ENCODE data around the gene CDON. TPM values are rescaled to one million over a fixed set of nuclear protein-coding genes. Genes with fewer than 3 reads are reported as not detected.

The CDON gene
- total and polyA plus RNA-seq, 9 of the 15 experiments (the other 6 are each of a cell fraction or from before 2014, with no cell fraction given) = 0.08 to 0.64 (median 0.40) TPM

DNA sequence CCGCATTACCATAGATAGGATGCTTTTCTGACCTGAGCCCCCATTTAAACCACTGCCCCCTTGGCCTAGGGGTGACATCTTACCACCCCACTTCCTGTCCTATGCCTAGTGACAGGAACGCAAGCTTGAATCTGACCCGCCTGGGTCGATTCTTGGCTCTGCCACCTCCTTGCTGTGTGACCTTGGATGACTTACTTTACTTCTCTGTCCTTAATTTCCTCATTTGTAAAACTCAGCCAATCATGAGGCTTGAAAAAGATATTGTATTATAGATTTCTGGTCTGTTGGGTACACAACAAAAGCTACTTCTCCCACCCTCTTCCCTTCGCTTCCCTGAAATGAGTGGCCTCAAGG lies 39.2 kb upstream of the CDON start:
- Histone ChIP-seq H3K9me1 (ENCODE audit: control insufficient read depth, insufficient read depth, low read length) (no peaks in the 10 kb centered on the region), H3K27ac (ENCODE audit: extremely low read depth, low read depth, low read length) (no peak overlapping the region), H4K20me1 (replicated peaks; ENCODE audit: control insufficient read depth, insufficient read depth, low read length) (peaks cover 6% of the 10 kb centered on the region), H3K9ac (ENCODE audit: insufficient read depth in 1 of 2, low read depth in 2 of 2, low read length in 2 of 2) (no peak overlapping the region), H3K4me1 (replicated peaks in 1 of 2; ENCODE audit: control insufficient read depth in 2 of 2, insufficient read depth in 2 of 2, low read length in 2 of 2) (peaks cover 6 to 8% of the 10 kb centered on the region in 2 experiments; a peak in 4 of 5 replicates), H2AFZ (ENCODE audit: low read depth, low read length) (no peak overlapping the region), H3K4me2 (ENCODE audit: insufficient read depth, low read length) (no peak overlapping the region), H3K79me2 (ENCODE audit: control insufficient read depth, insufficient read depth, low read length) (no peaks in the 10 kb centered on the region), H3K27me3 (ENCODE audit: control insufficient read depth in 2 of 2, insufficient read depth in 2 of 2, low read length in 2 of 2) (peaks cover 45 to 80% of the 10 kb centered on the region in 2 experiments), H3K36me3 (ENCODE audit: control insufficient read depth, insufficient read depth, low read length) (no peaks in the 10 kb centered on the region), H3K9me3 (replicated peaks; ENCODE audit: control insufficient read depth, insufficient read depth, low read depth, low read length) (no peaks in the 10 kb centered on the region), H3K4me3 (no peak overlapping the region)
- FAIRE-seq = no peak
- no TSS peak for BruUV-seq (replicated peaks)
- ATAC-seq = no peak
- DNase-seq (ENCODE audit: extremely low read depth in 1 of 4, low spot score in 3 of 4) = no peak
- 11% methylated on average over 5 of the region's 5 CpGs for WGBS (ENCODE audit: insufficient coverage, low coverage, missing lambda C conversion rate)
- TF ChIP-seq SMC3 (conservative IDR thresholded peaks at IDR 0.05; ENCODE audit: insufficient read depth, low read depth, low read length) = no peak
- TF ChIP-seq, protein P1, sequence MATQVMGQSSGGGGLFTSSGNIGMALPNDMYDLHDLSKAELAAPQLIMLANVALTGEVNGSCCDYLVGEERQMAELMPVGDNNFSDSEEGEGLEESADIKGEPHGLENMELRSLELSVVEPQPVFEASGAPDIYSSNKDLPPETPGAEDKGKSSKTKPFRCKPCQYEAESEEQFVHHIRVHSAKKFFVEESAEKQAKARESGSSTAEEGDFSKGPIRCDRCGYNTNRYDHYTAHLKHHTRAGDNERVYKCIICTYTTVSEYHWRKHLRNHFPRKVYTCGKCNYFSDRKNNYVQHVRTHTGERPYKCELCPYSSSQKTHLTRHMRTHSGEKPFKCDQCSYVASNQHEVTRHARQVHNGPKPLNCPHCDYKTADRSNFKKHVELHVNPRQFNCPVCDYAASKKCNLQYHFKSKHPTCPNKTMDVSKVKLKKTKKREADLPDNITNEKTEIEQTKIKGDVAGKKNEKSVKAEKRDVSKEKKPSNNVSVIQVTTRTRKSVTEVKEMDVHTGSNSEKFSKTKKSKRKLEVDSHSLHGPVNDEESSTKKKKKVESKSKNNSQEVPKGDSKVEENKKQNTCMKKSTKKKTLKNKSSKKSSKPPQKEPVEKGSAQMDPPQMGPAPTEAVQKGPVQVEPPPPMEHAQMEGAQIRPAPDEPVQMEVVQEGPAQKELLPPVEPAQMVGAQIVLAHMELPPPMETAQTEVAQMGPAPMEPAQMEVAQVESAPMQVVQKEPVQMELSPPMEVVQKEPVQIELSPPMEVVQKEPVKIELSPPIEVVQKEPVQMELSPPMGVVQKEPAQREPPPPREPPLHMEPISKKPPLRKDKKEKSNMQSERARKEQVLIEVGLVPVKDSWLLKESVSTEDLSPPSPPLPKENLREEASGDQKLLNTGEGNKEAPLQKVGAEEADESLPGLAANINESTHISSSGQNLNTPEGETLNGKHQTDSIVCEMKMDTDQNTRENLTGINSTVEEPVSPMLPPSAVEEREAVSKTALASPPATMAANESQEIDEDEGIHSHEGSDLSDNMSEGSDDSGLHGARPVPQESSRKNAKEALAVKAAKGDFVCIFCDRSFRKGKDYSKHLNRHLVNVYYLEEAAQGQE (IDR thresholded peaks at IDR 0.05; ENCODE audit: borderline replicate concordance) = no peak
- TF ChIP-seq, protein P1 (CRISPR knock-in tag; IDR thresholded peaks at IDR 0.05; ENCODE audit: low read depth) = no peak
- no peak for TF ChIP-seq SMARCB1 (IDR thresholded peaks at IDR 0.05; ENCODE audit: insufficient read length, low read depth)
- TF ChIP-seq SAFB2 (IDR thresholded peaks at IDR 0.05; ENCODE audit: borderline replicate concordance, low read depth, low read length, severe bottlenecking) = no peak
- TF ChIP-seq NFE2 (IDR thresholded peaks at IDR 0.05; ENCODE audit: low read depth) = no peak
- no peak for TF ChIP-seq ZNF584 (CRISPR knock-in tag; IDR thresholded peaks at IDR 0.05; ENCODE audit: low read depth)
- intact Hi-C loops (cut with micrococcal nuclease) = no loop called here
- in situ Hi-C loops (cut with MboI) = no loop called here
- ChIA-PET CTCF (ENCODE audit: low intra/inter-chr PET ratio) (no interaction called here), POLR2A (interaction anchor here (0.7 to 0.9 kb wide), 2 partner anchors 10 to 16 kb away, joined by 3 read pairs; no protein-coding TSS in a partner anchor)
